Hepatocyte (in vitro differentiated cells): ENCODE data around the gene NAPA. TPM values are rescaled to one million over a fixed set of nuclear protein-coding genes. Genes with fewer than 3 reads are reported as not detected.

ENCODE experiments used
- DNase-seq: peaks from one replicate; pipeline ENCODE4 v3.0.0-alpha.2; 2016; ENCODE audit warnings: low spot score
- H2AFZ ChIP-seq: fragments of 200-600 bp; sonication (generic); 2 replicates; pipeline ENCODE4 v1.6.0; 2016; ENCODE audit warnings: antibody characterized with exemption, mild to moderate bottlenecking
- H3K27ac ChIP-seq: fragments of 200-600 bp; sonication (generic); 2 replicates; pipeline ENCODE4 v1.5.1; 2016; ENCODE audit warnings: mild to moderate bottlenecking
- H3K27me3 ChIP-seq: fragments of 200-600 bp; sonication (generic); 2 replicates; pipeline ENCODE4 v1.6.1; 2016
- H3K36me3 ChIP-seq: fragments of 200-600 bp; sonication (generic); replicated peaks from 2 replicates; pipeline ENCODE4 v1.5.1; 2016; ENCODE audit warnings: low read depth; ENCODE audit not compliant: insufficient read depth
- H3K4me1 ChIP-seq: fragments of 200-600 bp; sonication (generic); 2 replicates; pipeline ENCODE4 v1.5.1; 2016; ENCODE audit warnings: mild to moderate bottlenecking, moderate library complexity; ENCODE audit not compliant: insufficient read depth
- H3K4me2 ChIP-seq: fragments of 200-600 bp; sonication (generic); 2 replicates; pipeline ENCODE4 v1.6.0; 2016
- H3K4me3 ChIP-seq: fragments of 200-600 bp; sonication (generic); 2 replicates; pipeline ENCODE4 v1.5.1; 2016; ENCODE audit warnings: mild to moderate bottlenecking
- H3K79me2 ChIP-seq: fragments of 200-600 bp; sonication (generic); 2 replicates; pipeline ENCODE4 v1.6.0; 2017; ENCODE audit warnings: mild to moderate bottlenecking
- H3K9me2 ChIP-seq: fragments of 200-600 bp; sonication (generic); replicated peaks from 2 replicates; pipeline ENCODE4 v1.6.0; 2017; ENCODE audit warnings: mild to moderate bottlenecking; ENCODE audit not compliant: insufficient read depth
- H3K9me3 ChIP-seq: fragments of 200-600 bp; sonication (generic); 2 replicates; pipeline ENCODE4 v1.5.1; 2016; ENCODE audit warnings: low read depth, mild to moderate bottlenecking
- H4K20me1 ChIP-seq: fragments of 200-600 bp; sonication (generic); 2 replicates; pipeline ENCODE4 v1.6.0; 2016; ENCODE audit warnings: mild to moderate bottlenecking; ENCODE audit not compliant: insufficient read depth, poor library complexity, severe bottlenecking
- CTCF ChIP-seq: fragments of 200-600 bp; sonication (generic); IDR thresholded peaks from 2 replicates; pipeline ENCODE4 v1.5.1; 2016; ENCODE audit warnings: antibody characterized with exemption, mild to moderate bottlenecking; ENCODE audit not compliant: poor library complexity
- EZH2 ChIP-seq: fragments of 200-600 bp; sonication (generic); IDR thresholded peaks from 2 replicates; pipeline ENCODE4 v1.6.1; 2016; ENCODE audit warnings: antibody characterized with exemption, mild to moderate bottlenecking, borderline replicate concordance
- EZH2phosphoT487 ChIP-seq: fragments of 200-600 bp; sonication (generic); IDR thresholded peaks from one replicate; pipeline ENCODE4 v1.6.1; 2018; ENCODE audit warnings: antibody characterized with exemption, mild to moderate bottlenecking, low read depth, moderate library complexity; ENCODE audit not compliant: unreplicated experiment, severe bottlenecking
- WGBS: methylation state at CpG from one replicate; pipeline ENCODE4 v1.1.6; 2016; ENCODE audit warnings: low lambda C conversion rate; ENCODE audit errors: missing lambda C conversion rate; 5-methylcytosine and 5-hydroxymethylcytosine counted together
- polyA plus RNA-seq: library from polyadenylated mRNA; unstranded; fragments of >200 nt; fragmentation: Nextera tagmentation; extraction: Ambion mirVana; gene quantifications from 2 replicates; pipeline ENCODE4 v1.2.1, GENCODE V29; 2016
- total RNA-seq: library from RNA; depleted of rRNA; stranded (reverse); fragments of >200 nt; gene quantifications from 2 replicates; pipeline ENCODE4 v1.2.3, GENCODE V29; 2014

NAPA gene
- 89.8 and 106 TPM in 2 replicates for total RNA-seq
- polyA plus RNA-seq: 192 and 229 TPM in 2 replicates

- Histone ChIP-seq H3K9me2 (no peaks in the 10 kb centered on the region), H2AFZ (peak within 1 kb of the TSS; percentile 54), H3K4me2 (peak within 1 kb of the TSS; percentile 92), H3K36me3 (no peaks in the 10 kb centered on the region), H3K27ac (peak within 1 kb of the TSS; percentile 97), H3K4me1 (peaks cover 19% of the 10 kb centered on the region), H3K9me3 (no peaks in the 10 kb centered on the region), H3K4me3 (peak within 1 kb of the TSS; percentile 54), H3K79me2 (peaks cover 46% of the 10 kb centered on the region), H3K27me3 (no peaks in the 10 kb centered on the region), H4K20me1 (peaks cover 22% of the 10 kb centered on the region)
- DNase-seq: peak; percentile 100
- 1% methylated on average over 70 of the region's 78 CpGs for WGBS
- no peak for TF ChIP-seq EZH2phosphoT487
- TF ChIP-seq CTCF: no peak
- no peak for TF ChIP-seq EZH2
Measured at GRCh38 chr19:47514869-47515588, at the start of gene NAPA. NAPA (minus strand) TSS chr19:47515063; CDS start chr19:47514940, 123 bp downstream.

- Histone ChIP-seq H3K36me3 (no peaks in the 10 kb centered on the region), H2AFZ (no peak overlapping the region), H3K9me2 (no peaks in the 10 kb centered on the region), H3K9me3 (no peaks in the 10 kb centered on the region), H4K20me1 (no peaks in the 10 kb centered on the region), H3K4me3 (no peak overlapping the region), H3K4me1 (no peaks in the 10 kb centered on the region), H3K27ac (peak overlapping the region; percentile 63), H3K4me2 (peak overlapping the region; percentile 43), H3K27me3 (no peaks in the 10 kb centered on the region), H3K79me2 (no peaks in the 10 kb centered on the region)
- 63% methylated on average over 3 of the region's 3 CpGs for WGBS
- peak; percentile 37 for DNase-seq
- TF ChIP-seq CTCF (no peak), EZH2 (no peak)
Measured at GRCh38 chr19:47564081-47564480, 49.2 kb upstream of the NAPA start.

- Histone ChIP-seq H3K4me1 (no peaks in the 10 kb centered on the region), H3K36me3 (no peaks in the 10 kb centered on the region), H3K4me2 (no peak overlapping the region), H4K20me1 (no peaks in the 10 kb centered on the region), H3K4me3 (no peak overlapping the region), H3K79me2 (no peaks in the 10 kb centered on the region), H3K27me3 (no peaks in the 10 kb centered on the region), H3K27ac (no peak overlapping the region), H2AFZ (no peak overlapping the region), H3K9me3 (no peaks in the 10 kb centered on the region), H3K9me2 (no peaks in the 10 kb centered on the region)
- no peak for DNase-seq
- 84% methylated on average over 7 of the region's 7 CpGs for WGBS
- no peak for TF ChIP-seq EZH2phosphoT487
- no peak for TF ChIP-seq CTCF
- no peak for TF ChIP-seq EZH2
Measured at GRCh38 chr19:47561440-47562057, 46.7 kb upstream of the NAPA start.
